ENCODE measurements around the gene ATP10D.

ATP10D gene

GRCh38 chr4:47567511-47567910 lies 82.4 kb downstream of the ATP10D start:
- intact Hi-C loops (cut with DNase I): no loop called here
- DNase-seq: no peak

GRCh38 chr4:47570816-47571215 lies 85.7 kb downstream of the ATP10D start:
- DNase-seq: no peak
- intact Hi-C loops (cut with DNase I): no loop called here

- intact Hi-C loops (cut with DNase I): no loop called here
- no peak for DNase-seq
Observed at GRCh38 chr4:47572981-47573380, 87.9 kb downstream of the ATP10D start.

- DNase-seq: no peak
- intact Hi-C loops (cut with DNase I): no loop called here
Observed at GRCh38 chr4:47577779-47578553, 92.9 kb downstream of the ATP10D start.

GRCh38 chr4:47579235-47579634 lies 94.2 kb downstream of the ATP10D start:
- no peak for DNase-seq
- intact Hi-C loops (cut with DNase I): no loop called here

GRCh38 chr4:47590325-47590724 lies 105.2 kb downstream of the ATP10D start:
- intact Hi-C loops (cut with DNase I): no loop called here
- DNase-seq: no peak

- DNase-seq: no peak
- intact Hi-C loops (cut with DNase I): no loop called here
Observed at GRCh38 chr4:47597696-47598095, 112.6 kb downstream of the ATP10D start.

- no peak for DNase-seq
Observed at GRCh38 chr4:47598320-47598719, 113.2 kb downstream of the ATP10D start.

GRCh38 chr4:47598896-47599295 lies 113.8 kb downstream of the ATP10D start:
- intact Hi-C loops (cut with DNase I): no loop called here
- no peak for DNase-seq

More at GRCh38 chr4:47598320-47598719, 113.2 kb downstream of the ATP10D start:
- intact Hi-C loops (cut with DNase I): no loop called here

GRCh38 chr4:47606482-47606881 lies 121.4 kb downstream of the ATP10D start:
- intact Hi-C loops (cut with DNase I): no loop called here
- no peak for DNase-seq

- DNase-seq: no peak
- intact Hi-C loops (cut with DNase I): no loop called here
Observed at GRCh38 chr4:47612116-47613023, 127.3 kb downstream of the ATP10D start.

GRCh38 chr4:47615385-47615784 lies 130.3 kb downstream of the ATP10D start:
- intact Hi-C loops (cut with DNase I): no loop called here
- no peak for DNase-seq

GRCh38 chr4:47617607-47618006 lies 132.5 kb downstream of the ATP10D start:
- intact Hi-C loops (cut with DNase I): no loop called here
- DNase-seq: no peak

GRCh38 chr4:47619691-47620090 lies 134.6 kb downstream of the ATP10D start:
- intact Hi-C loops (cut with DNase I): no loop called here
- DNase-seq: no peak

GRCh38 chr4:47621181-47621580 lies 136.1 kb downstream of the ATP10D start:
- no peak for DNase-seq
- intact Hi-C loops (cut with DNase I): no loop called here

- intact Hi-C loops (cut with DNase I): no loop called here
- no peak for DNase-seq
Observed at GRCh38 chr4:47624031-47624441, 139.0 kb downstream of the ATP10D start.

- intact Hi-C loops (cut with DNase I): no loop called here
- DNase-seq: peak in 1 of 10 donors; percentile 38
Observed at GRCh38 chr4:47631161-47631560, 146.1 kb downstream of the ATP10D start.

GRCh38 chr4:47639531-47639930 lies 154.5 kb downstream of the ATP10D start:
- intact Hi-C loops (cut with DNase I): no loop called here
- no peak for DNase-seq

- intact Hi-C loops (cut with DNase I): no loop called here
- DNase-seq: no peak
Observed at GRCh38 chr4:47640911-47641310, 155.8 kb downstream of the ATP10D start.

- DNase-seq: peak in 1 of 10 donors; percentile 12
- intact Hi-C loops (cut with DNase I): no loop called here
Observed at GRCh38 chr4:47641755-47642154, 156.7 kb downstream of the ATP10D start.

- intact Hi-C loops (cut with DNase I): no loop called here
- DNase-seq: no peak
Observed at GRCh38 chr4:47642191-47642830, 157.2 kb downstream of the ATP10D start.
